HCT116 (cell line): Measurements from ENCODE around the gene PRMT7. TPM values are rescaled to one million over a fixed set of nuclear protein-coding genes. Genes with fewer than 3 reads are reported as not detected.

ENCODE experiments used
- ATAC-seq: fragments of 200-7000 bp; cut with Tn5 transposase; 2 replicates; pipeline ENCODE4 v1.9.1; 2020; ENCODE audit warnings: mild to moderate bottlenecking, moderate library complexity
- BruUV-seq: library from RNA; stranded (reverse); fragments of 400-500 nt; replicated peaks from 2 replicates; lab custom pipeline; 2021; lab: Mats Ljungman, UMichigan
- CTCF ChIA-PET: fragments of 300-600 bp; sonication (Branson Sonifier 250); formaldehyde crosslinking; loops from one replicate; lab custom pipeline; 2021; ENCODE audit warnings: antibody characterized with exemption; lab: Charles Lee
- POLR2A ChIA-PET: fragments of 300-600, 350-600 bp; sonication (Branson Sonifier 250); formaldehyde crosslinking; loops from one replicate; lab custom pipeline; 2021; ENCODE audit warnings: antibody characterized with exemption; lab: Charles Lee
- RAD21 ChIA-PET, 2 experiments: fragments of 300-600 bp; sonication (Branson Sonifier 250); formaldehyde crosslinking; loops; one replicate each; lab custom pipeline; 2023; ENCODE audit warnings: low total read pairs in 2 of 2; ENCODE audit not compliant: uncharacterized antibody in 2 of 2, unreplicated experiment in 2 of 2, low non-redundant PET in 1 of 2; lab: Charles Lee
- DNase-seq: peaks from one replicate; pipeline ENCODE4 v3.0.0-alpha.2; 2010; ENCODE audit warnings: low read depth, low spot score
- H2AFZ ChIP-seq: fragments of 200-600 bp; shearing (Covaris generic), sonication (generic); 2 replicates; pipeline ENCODE4 v1.6.1; 2017; ENCODE audit warnings: low read depth, mixed run types, mixed read lengths, antibody characterized with exemption, low read length; ENCODE audit not compliant: poor library complexity, severe bottlenecking
- H3K27ac ChIP-seq: 2 replicates; pipeline ENCODE4 v1.5.1; 2012; ENCODE audit warnings: low read depth, low read length
- H3K27me3 ChIP-seq: fragments of 200-600 bp; sonication (generic); 2 replicates; pipeline ENCODE4 v1.6.1; 2016; ENCODE audit warnings: mixed run types, low read length, mixed read lengths; ENCODE audit not compliant: insufficient read depth
- H3K36me3 ChIP-seq, 2 experiments: fragments of 200-500 bp in 1 of 2; fragments of 200-600 bp in 1 of 2; sonication (Bioruptor generic) in 1 of 2; sonication (generic) in 1 of 2; 2 replicates each; pipeline versions ENCODE4 v1.5.1 to v1.6.1; 2014 to 2016; ENCODE audit warnings: low read length in 2 of 2, inconsistent platforms in 1 of 2, mixed read lengths in 1 of 2, mixed run types in 1 of 2; ENCODE audit not compliant: insufficient read depth in 2 of 2, control insufficient read depth in 1 of 2
- H3K4me1 ChIP-seq, 2 experiments: fragments of 200-600 bp in 1 of 2; sonication (generic) in 1 of 2; 2 replicates each; pipeline versions ENCODE4 v1.5.1 to v1.6.1; 2012 to 2017; ENCODE audit warnings: low read length in 2 of 2, inconsistent platforms in 1 of 2, mild to moderate bottlenecking in 1 of 2, mixed read lengths in 1 of 2, mixed run types in 1 of 2, moderate library complexity in 1 of 2; ENCODE audit not compliant: insufficient read depth in 2 of 2, control insufficient read depth in 1 of 2
- H3K4me2 ChIP-seq: fragments of 200-600 bp; sonication (generic); 2 replicates; pipeline ENCODE4 v1.6.1; 2017; ENCODE audit warnings: mixed run types, low read length, mixed read lengths
- H3K4me3 ChIP-seq, 2 experiments: fragments of 200-600 bp in 1 of 2; sonication (generic) in 1 of 2; replicated peaks in 1 of 2; 2 replicates each; pipeline ENCODE4 v1.5.1; 2011 to 2016; ENCODE audit warnings: low read length in 2 of 2, control low read depth in 1 of 2, low read depth in 1 of 2, mild to moderate bottlenecking in 1 of 2, mixed read lengths in 1 of 2, mixed run types in 1 of 2
- H3K79me2 ChIP-seq: fragments of 200-600 bp; sonication (generic); 2 replicates; pipeline ENCODE4 v1.6.1; 2017; ENCODE audit warnings: mild to moderate bottlenecking, mixed run types, low read length, moderate library complexity, mixed read lengths; ENCODE audit not compliant: insufficient read depth
- H3K9ac ChIP-seq: fragments of 200-600 bp; sonication (generic); 2 replicates; pipeline ENCODE4 v1.6.1; 2016; ENCODE audit warnings: low read length, mixed read lengths
- H3K9me2 ChIP-seq: fragments of 200-600 bp; sonication (generic), shearing (Covaris generic); 2 replicates; pipeline ENCODE4 v1.6.1; 2017; ENCODE audit warnings: mixed run types, mild to moderate bottlenecking, moderate library complexity; ENCODE audit not compliant: insufficient read depth
- H3K9me3 ChIP-seq, 2 experiments: fragments of 200-500 bp in 1 of 2; fragments of 200-600 bp in 1 of 2; sonication (Bioruptor generic) in 1 of 2; sonication (generic) in 1 of 2; 2 replicates each; pipeline ENCODE4 v1.6.1; 2014 to 2017; ENCODE audit warnings: low read length in 2 of 2, mixed read lengths in 2 of 2, inconsistent platforms in 1 of 2, low read depth in 1 of 2, mild to moderate bottlenecking in 1 of 2, mixed run types in 1 of 2, moderate library complexity in 1 of 2; ENCODE audit not compliant: control insufficient read depth in 1 of 2, insufficient read depth in 1 of 2
- H4K20me1 ChIP-seq: fragments of 200-600 bp; sonication (generic), shearing (Covaris generic); 2 replicates; pipeline ENCODE4 v1.6.1; 2017; ENCODE audit warnings: mixed run types, mild to moderate bottlenecking, moderate library complexity; ENCODE audit not compliant: insufficient read depth
- EGR1 ChIP-seq: IDR thresholded peaks from 2 replicates; pipeline ENCODE4 v1.6.1; 2012; ENCODE audit warnings: low read depth
- ELF1 ChIP-seq: IDR thresholded peaks from 2 replicates; pipeline ENCODE4 v1.6.1; 2012; ENCODE audit warnings: low read depth, borderline replicate concordance
- EZH2 ChIP-seq: fragments of 200-600 bp; sonication (generic); IDR thresholded peaks from 2 replicates; pipeline ENCODE4 v1.6.1; 2017; ENCODE audit warnings: antibody characterized with exemption, mixed run types
- EZH2phosphoT487 ChIP-seq: fragments of 200-600 bp; IDR thresholded peaks from 2 replicates; pipeline ENCODE4 v1.6.1; 2018; ENCODE audit warnings: antibody characterized with exemption, borderline replicate concordance
- FOSL1 ChIP-seq: IDR thresholded peaks from 2 replicates; pipeline ENCODE4 v1.6.1; 2012; ENCODE audit warnings: low read depth
- SP1 ChIP-seq: IDR thresholded peaks from 2 replicates; pipeline ENCODE4 v1.6.1; 2012; ENCODE audit warnings: low read depth
- YY1 ChIP-seq: IDR thresholded peaks from 2 replicates; pipeline ENCODE4 v1.6.1; 2011; ENCODE audit warnings: low read length, low read depth, moderate library complexity, mild to moderate bottlenecking; ENCODE audit not compliant: insufficient replicate concordance; ENCODE audit errors: extremely low read depth
- intact Hi-C: fragments of 100-400 bp; cut with micrococcal nuclease; formaldehyde crosslinking; loops from 2 replicates; pipeline ENCODE4 v1.10.0; 2022
- total RNA-seq: library from RNA; stranded (reverse); gene quantifications from one replicate; pipeline ENCODE4 v1.2.1, GENCODE V29; 2021; ENCODE audit not compliant: unreplicated experiment
- TF ChIP-seq, protein P1 (sequence below), 3 experiments: fragments of 200-600 bp in 1 of 3; sonication (generic) in 1 of 3; IDR thresholded peaks in 2 of 3; conservative IDR thresholded peaks in 1 of 3; 2 replicates each; pipeline ENCODE4 v1.5.1; 2012 to 2017; ENCODE audit warnings: low read depth in 2 of 3, low read length in 2 of 3, antibody characterized with exemption in 1 of 3, borderline replicate concordance in 1 of 3, control low read depth in 1 of 3, mild to moderate bottlenecking in 1 of 3, mixed read lengths in 1 of 3, mixed run types in 1 of 3, moderate library complexity in 1 of 3; ENCODE audit not compliant: insufficient read depth in 1 of 3
- TF ChIP-seq, protein P2 (sequence below): IDR thresholded peaks from 2 replicates; pipeline ENCODE4 v1.6.1; 2011; ENCODE audit warnings: mild to moderate bottlenecking, low read length, moderate library complexity; ENCODE audit not compliant: insufficient replicate concordance; ENCODE audit errors: extremely low read depth
- TF ChIP-seq, protein P3 (sequence below): IDR thresholded peaks from 2 replicates; pipeline ENCODE4 v1.6.1; 2012
- TF ChIP-seq, protein P4 (sequence below): IDR thresholded peaks from 2 replicates; pipeline ENCODE4 v1.6.1; 2012

The PRMT7 gene
- total RNA-seq, 1 experiment from 2014 or later: 34.4 TPM

DNA sequence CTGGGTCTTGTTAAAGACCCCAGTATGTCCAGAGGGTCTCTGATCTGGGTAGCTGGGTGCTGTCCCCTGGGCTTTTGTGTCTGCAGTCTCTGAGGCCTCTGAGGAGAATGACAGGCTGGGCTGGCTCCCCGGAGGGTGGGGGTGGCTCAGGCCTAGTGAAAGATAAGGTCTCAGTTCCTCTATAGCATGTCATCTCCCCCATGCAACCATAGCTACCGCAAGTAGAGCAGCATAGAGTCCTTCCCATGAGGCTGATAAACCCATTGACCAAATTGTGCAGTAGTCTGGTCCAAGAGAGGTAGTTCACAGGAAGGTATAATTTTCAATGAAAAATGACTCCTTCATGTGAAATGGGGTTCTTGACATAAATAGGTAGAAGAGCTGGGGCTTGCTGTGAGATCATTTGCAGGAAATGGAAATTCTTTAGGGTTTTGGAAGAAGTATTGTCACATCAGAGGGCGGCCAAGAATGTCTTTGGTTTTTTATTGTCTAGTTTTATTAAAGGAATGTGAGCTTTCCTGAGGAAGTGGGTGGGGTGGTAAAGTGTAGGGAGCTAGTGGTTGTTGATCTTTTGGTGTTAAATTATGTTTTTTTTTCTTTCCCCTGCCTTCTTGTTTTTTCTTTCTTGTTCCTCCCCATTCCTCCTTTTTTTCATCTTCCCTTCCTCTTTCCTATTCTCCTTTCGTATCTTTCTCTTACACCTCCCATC is 21.0 kb upstream of the PRMT7 start:
- DNase-seq: no peak

More for the DNA sequence above, 21.0 kb upstream of the PRMT7 start:
- ChIA-PET POLR2A (no interaction called here), CTCF (interaction anchor here (2.2 kb wide), 1 partner anchor 26 kb away, joined by 6 read pairs; the partner anchor contains the start of gene SLC7A6), RAD21 (no interaction called here)
- no peak overlapping the region for H3K9ac ChIP-seq
- no peaks in the 10 kb centered on the region for H3K9me3 ChIP-seq
- no TSS peak for BruUV-seq
- peaks cover 0 to 7% of the 10 kb centered on the region in 2 experiments; a peak in 1 of 4 replicates for H3K4me1 ChIP-seq
- no peaks in the 10 kb centered on the region for H4K20me1 ChIP-seq
- no peak overlapping the region for H3K4me3 ChIP-seq
- no peaks in the 10 kb centered on the region for H3K9me2 ChIP-seq
- intact Hi-C loops: no loop called here
- H3K27ac ChIP-seq: no peak overlapping the region
- peaks cover 36% of the 10 kb centered on the region for H3K79me2 ChIP-seq
- H3K4me2 ChIP-seq: no peak overlapping the region
- H3K27me3 ChIP-seq: no peaks in the 10 kb centered on the region
- no peak for TF ChIP-seq EZH2phosphoT487
- TF ChIP-seq, protein P1, sequence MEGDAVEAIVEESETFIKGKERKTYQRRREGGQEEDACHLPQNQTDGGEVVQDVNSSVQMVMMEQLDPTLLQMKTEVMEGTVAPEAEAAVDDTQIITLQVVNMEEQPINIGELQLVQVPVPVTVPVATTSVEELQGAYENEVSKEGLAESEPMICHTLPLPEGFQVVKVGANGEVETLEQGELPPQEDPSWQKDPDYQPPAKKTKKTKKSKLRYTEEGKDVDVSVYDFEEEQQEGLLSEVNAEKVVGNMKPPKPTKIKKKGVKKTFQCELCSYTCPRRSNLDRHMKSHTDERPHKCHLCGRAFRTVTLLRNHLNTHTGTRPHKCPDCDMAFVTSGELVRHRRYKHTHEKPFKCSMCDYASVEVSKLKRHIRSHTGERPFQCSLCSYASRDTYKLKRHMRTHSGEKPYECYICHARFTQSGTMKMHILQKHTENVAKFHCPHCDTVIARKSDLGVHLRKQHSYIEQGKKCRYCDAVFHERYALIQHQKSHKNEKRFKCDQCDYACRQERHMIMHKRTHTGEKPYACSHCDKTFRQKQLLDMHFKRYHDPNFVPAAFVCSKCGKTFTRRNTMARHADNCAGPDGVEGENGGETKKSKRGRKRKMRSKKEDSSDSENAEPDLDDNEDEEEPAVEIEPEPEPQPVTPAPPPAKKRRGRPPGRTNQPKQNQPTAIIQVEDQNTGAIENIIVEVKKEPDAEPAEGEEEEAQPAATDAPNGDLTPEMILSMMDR (IDR thresholded peaks at IDR 0.05 in 2 of 3, conservative IDR thresholded peaks at IDR 0.05 in 1 of 3; ENCODE audit: borderline replicate concordance in 1 of 3, insufficient read depth in 1 of 3, low read depth in 2 of 3, low read length in 2 of 3): no peak
- TF ChIP-seq SP1: no peak
- TF ChIP-seq, protein P2, sequence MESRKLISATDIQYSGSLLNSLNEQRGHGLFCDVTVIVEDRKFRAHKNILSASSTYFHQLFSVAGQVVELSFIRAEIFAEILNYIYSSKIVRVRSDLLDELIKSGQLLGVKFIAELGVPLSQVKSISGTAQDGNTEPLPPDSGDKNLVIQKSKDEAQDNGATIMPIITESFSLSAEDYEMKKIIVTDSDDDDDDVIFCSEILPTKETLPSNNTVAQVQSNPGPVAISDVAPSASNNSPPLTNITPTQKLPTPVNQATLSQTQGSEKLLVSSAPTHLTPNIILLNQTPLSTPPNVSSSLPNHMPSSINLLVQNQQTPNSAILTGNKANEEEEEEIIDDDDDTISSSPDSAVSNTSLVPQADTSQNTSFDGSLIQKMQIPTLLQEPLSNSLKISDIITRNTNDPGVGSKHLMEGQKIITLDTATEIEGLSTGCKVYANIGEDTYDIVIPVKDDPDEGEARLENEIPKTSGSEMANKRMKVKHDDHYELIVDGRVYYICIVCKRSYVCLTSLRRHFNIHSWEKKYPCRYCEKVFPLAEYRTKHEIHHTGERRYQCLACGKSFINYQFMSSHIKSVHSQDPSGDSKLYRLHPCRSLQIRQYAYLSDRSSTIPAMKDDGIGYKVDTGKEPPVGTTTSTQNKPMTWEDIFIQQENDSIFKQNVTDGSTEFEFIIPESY: no peak
- TF ChIP-seq EGR1: no peak
- TF ChIP-seq ELF1: no peak
- no peak for TF ChIP-seq YY1
- no peak for TF ChIP-seq EZH2
- TF ChIP-seq, protein P3, sequence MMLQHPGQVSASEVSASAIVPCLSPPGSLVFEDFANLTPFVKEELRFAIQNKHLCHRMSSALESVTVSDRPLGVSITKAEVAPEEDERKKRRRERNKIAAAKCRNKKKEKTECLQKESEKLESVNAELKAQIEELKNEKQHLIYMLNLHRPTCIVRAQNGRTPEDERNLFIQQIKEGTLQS: no peak
- no peak for TF ChIP-seq FOSL1
- TF ChIP-seq, protein P4, sequence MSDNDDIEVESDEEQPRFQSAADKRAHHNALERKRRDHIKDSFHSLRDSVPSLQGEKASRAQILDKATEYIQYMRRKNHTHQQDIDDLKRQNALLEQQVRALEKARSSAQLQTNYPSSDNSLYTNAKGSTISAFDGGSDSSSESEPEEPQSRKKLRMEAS: no peak
- no peak overlapping the region for H2AFZ ChIP-seq
- ATAC-seq: no peak
- peaks cover 2 to 46% of the 10 kb centered on the region in 2 experiments; a peak in 2 of 4 replicates for H3K36me3 ChIP-seq
